Ovary (tissue), 9 donors: Measurements from ENCODE around the gene HSFX2. TPM values are rescaled to one million over a fixed set of nuclear protein-coding genes. Genes with fewer than 3 reads are reported as not detected.
"Not testable (repeated sequence)": the region's sequence is repeated elsewhere in the genome, so short reads cannot be mapped to it uniquely, and the experiment has no call there.

Experiments used
- DNase-seq, 5 donors: peaks; one replicate each; pipeline ENCODE4 v3.0.0-alpha.2; 2019 to 2020
- H3K27ac ChIP-seq, 2 donors: fragments of 200-600 bp; one replicate each; pipeline versions ENCODE4 v1.5.1 to v1.8.0; 2019 to 2022
- H3K27me3 ChIP-seq: fragments of 200-600 bp; one replicate; pipeline ENCODE4 v1.8.0; 2022
- H3K36me3 ChIP-seq: fragments of 200-600 bp; sonication (generic); one replicate; pipeline ENCODE4 v1.5.1; 2019
- H3K4me1 ChIP-seq: one replicate; pipeline ENCODE4 v1.8.1; 2013; ENCODE audit warnings: mild to moderate bottlenecking, moderate library complexity; ENCODE audit not compliant: insufficient read depth
- H3K4me3 ChIP-seq: fragments of 200-600 bp; sonication (generic); one replicate; pipeline ENCODE4 v1.5.1; 2017
- H3K9me3 ChIP-seq, 2 donors: fragments of 200-600 bp in 1 of 2; sonication (generic) in 1 of 2; one replicate each; pipeline versions ENCODE4 v1.5.1 to v1.8.1; 2013 to 2019; ENCODE audit warnings: mild to moderate bottlenecking in 1 of 2, moderate library complexity in 1 of 2
- CTCF ChIP-seq, 3 donors: fragments of 450-650 bp in 2 of 3; fragments of 200-600 bp in 1 of 3; IDR thresholded peaks; one replicate each; pipeline versions ENCODE4 v1.5.1 to v1.8.0; 2016 to 2022; ENCODE audit warnings: antibody characterized with exemption in 3 of 3, mild to moderate bottlenecking in 1 of 3
- EP300 ChIP-seq: sonication (generic); formaldehyde crosslinking; IDR thresholded peaks from one replicate; pipeline ENCODE4 v1.6.1; 2017; ENCODE audit warnings: antibody characterized with exemption
- POLR2A ChIP-seq: fragments of 450-650 bp; IDR thresholded peaks from one replicate; pipeline ENCODE4 v1.6.1; 2017; ENCODE audit warnings: antibody characterized with exemption, mild to moderate bottlenecking, moderate library complexity
- WGBS, 3 donors: extraction: QIAGEN DNeasy Blood & Tissue Kit in 1 of 3; methylation state at CpG; one replicate each; pipeline versions ENCODE4 v1.1.5 to v1.1.7; 2013 to 2017; 5-methylcytosine and 5-hydroxymethylcytosine counted together
- intact Hi-C, 4 donors: fragments of 100-400 bp; cut with DNase I; formaldehyde crosslinking; loops; one replicate each; pipeline versions ENCODE4 v1.11.0 to v1.15.1; 2022 to 2023
- polyA plus RNA-seq, 2 donors: library from polyadenylated mRNA; stranded (reverse); fragments of 200-250 nt in 1 of 2; fragments of 350-450 nt in 1 of 2; fragmentation: Illumina TruSeq in 1 of 2; extraction: RNeasy Lipid Tissue Mini Kit (QIAGEN cat#74804) in 1 of 2; gene quantifications; one replicate each; pipeline ENCODE4 v1.2.3, GENCODE V29; 2013 to 2014
- total RNA-seq, 7 donors: library from RNA; depleted of rRNA in 2 of 7; stranded (reverse); fragments of >200 nt in 2 of 7; fragmentation: NEBNext Ultra II Directional in 3 of 7; extraction: Animal tissue kit (Norgen Biotek cat#: 25700) in 3 of 7; gene quantifications; one replicate each; pipeline versions ENCODE4 v1.1.0 to v1.2.4, GENCODE V29; 2016 to 2023
- donor health status: DM: no; HTN: no; CAD: no; lungs with moderate emphysema.
- donor health status: DM: no; HTN: no; CAD: no.
- donor health status: Bipolar disorder and iron deficiency.
- donor health status: DM: yes; HTN: yes; CAD: no.
- donor health status: DM: no; HTN: no; CAD: no.
- donor health status: DM: yes; HTN: yes; CAD: no.

HSFX2 gene
- total and polyA plus RNA-seq, 9 donors, result 0.22 to 1.9 (median 0.70) TPM; not detected in 4

- no peaks in the 10 kb centered on the region for H3K4me1 ChIP-seq
- no peak overlapping the region for H3K4me3 ChIP-seq
- TF ChIP-seq CTCF (IDR thresholded peaks at IDR 0.05) (no peak), EP300 (no peak), POLR2A (no peak)
- H3K27ac ChIP-seq, result no peak overlapping the region
- H3K36me3 ChIP-seq, result no peaks in the 10 kb centered on the region
- WGBS, 3 donors, result 35 to 47% (median 36%) methylated on average over 2 of the region's 2 CpGs
- H3K27me3 ChIP-seq, result no peaks in the 10 kb centered on the region
- no peak for DNase-seq
- H3K9me3 ChIP-seq, result no peaks in the 10 kb centered on the region
- intact Hi-C loops, result no loop called here
These were observed 25.3 kb downstream of the HSFX2 start for GRCh38 chrX:149569770-149570169.

DNA sequence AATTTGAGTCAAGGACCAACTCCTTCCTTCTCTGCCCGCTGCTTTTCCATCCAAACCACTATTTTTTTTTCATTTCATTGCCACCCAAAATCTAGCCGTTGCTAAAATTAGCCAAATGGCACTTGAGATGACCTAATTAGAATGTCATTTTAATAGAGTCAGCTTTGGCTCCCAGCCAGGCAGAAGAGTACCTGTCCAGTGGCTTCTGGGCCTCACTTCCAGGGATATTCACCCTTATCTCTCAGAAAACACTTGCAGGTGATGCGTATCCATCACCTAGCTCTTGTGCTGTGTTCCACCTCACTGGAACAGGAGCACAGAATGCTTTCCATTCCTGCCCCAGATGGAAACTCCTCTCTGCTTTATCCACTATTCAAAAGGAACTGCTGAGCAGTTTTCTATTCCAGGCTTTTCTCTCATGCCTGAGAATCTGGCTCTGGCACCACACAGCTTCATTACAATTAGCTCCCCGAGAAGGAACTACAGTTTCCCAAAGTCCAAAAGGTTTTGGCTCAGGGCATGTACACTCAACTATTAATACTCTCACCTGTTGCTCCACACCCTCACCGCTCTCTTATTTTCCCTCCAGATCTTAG lies 26.3 kb downstream of the HSFX2 start:
- Histone ChIP-seq H3K4me1 (no peaks in the 10 kb centered on the region), H3K9me3 (no peaks in the 10 kb centered on the region), H3K4me3 (no peak overlapping the region), H3K27me3 (no peaks in the 10 kb centered on the region), H3K27ac (no peak overlapping the region), H3K36me3 (no peaks in the 10 kb centered on the region)
- 65 to 70% (median 70%) methylated on average over 5 of the region's 5 CpGs for WGBS, 3 donors
- DNase-seq, result no peak
- intact Hi-C loops, result no loop called here
- no peak for TF ChIP-seq EP300
- TF ChIP-seq CTCF (IDR thresholded peaks at IDR 0.05), result no peak
- TF ChIP-seq POLR2A, result no peak

DNA sequence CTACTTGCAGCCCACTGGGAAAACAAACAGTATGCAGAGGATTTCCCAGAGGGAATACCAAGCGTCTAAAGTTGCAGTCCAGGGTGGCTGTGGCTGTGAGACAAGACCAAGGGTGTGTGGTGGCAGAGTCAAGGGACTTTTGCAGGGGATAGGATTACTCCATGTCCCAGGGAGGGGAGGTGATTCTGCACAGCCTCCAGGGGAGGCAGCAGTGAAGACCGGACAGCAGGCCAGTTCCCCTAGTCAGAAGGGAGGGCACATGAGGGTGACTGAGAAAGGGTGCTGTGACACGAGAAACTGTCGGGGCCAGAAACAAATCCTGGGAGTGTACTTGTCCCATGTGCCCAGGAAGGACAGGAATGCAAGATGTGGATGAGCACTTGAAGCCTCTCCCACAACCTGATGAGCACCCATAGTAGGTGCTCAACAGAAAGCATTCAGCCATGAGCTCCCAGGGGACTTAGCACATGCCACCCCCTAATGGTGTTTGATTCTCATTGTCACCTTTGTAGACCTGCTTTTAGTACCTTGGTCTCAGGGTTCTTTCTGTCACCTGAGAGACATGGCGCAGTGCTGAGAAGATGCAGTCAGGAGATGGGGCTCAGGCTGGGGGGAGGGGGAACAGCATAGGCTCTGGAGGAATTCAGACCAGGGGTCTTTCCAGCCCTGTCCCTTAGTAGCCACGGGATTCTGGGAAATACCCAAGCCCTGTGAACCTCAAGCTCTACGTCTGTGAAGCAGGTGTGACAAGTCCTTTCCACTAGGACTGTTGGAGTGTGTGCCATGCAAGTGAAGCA lies 27.3 kb downstream of the HSFX2 start:
- Histone ChIP-seq H3K27ac (no peak overlapping the region), H3K4me1 (no peaks in the 10 kb centered on the region), H3K9me3 (no peaks in the 10 kb centered on the region), H3K4me3 (no peak overlapping the region), H3K36me3 (no peaks in the 10 kb centered on the region), H3K27me3 (no peaks in the 10 kb centered on the region)
- DNase-seq, result no peak
- intact Hi-C loops, result no loop called here
- no peak for TF ChIP-seq CTCF (IDR thresholded peaks at IDR 0.05)
- TF ChIP-seq POLR2A, result no peak
- TF ChIP-seq EP300, result no peak
- WGBS, 3 donors, result 72 to 77% (median 73%) methylated on average over 7 of the region's 7 CpGs

DNA sequence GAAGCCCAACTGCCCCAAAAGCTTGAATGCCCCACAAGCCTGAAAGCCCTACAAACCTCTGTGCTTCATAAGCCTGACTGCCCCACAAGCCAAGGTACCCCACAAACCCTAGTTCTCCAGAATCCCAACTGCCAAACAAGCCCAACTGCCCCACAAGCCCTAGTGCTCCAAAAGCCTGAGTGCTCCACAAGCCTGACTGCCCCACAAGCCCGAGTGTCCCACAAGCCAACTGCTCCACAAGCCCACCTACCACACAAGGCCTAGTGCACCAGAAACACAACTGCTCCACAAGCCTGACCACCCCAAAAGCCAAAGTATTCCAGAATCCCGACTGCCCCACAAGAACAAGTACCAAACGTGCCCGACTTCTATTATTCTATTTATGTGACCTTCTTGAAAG lies 31.8 kb downstream of the HSFX2 start:
- DNase-seq, result no peak
- Histone ChIP-seq H3K4me3 (no peak overlapping the region), H3K27me3 (no peaks in the 10 kb centered on the region), H3K4me1 (no peaks in the 10 kb centered on the region), H3K9me3 (no peaks in the 10 kb centered on the region), H3K36me3 (no peaks in the 10 kb centered on the region), H3K27ac (no peak overlapping the region)
- 81 to 87% (median 83%) methylated on average over 4 of the region's 4 CpGs for WGBS, 3 donors
- intact Hi-C loops, result no loop called here
- TF ChIP-seq CTCF (IDR thresholded peaks at IDR 0.05) (no peak), EP300 (no peak), POLR2A (no peak)

GRCh38 chrX:149555251-149555650 lies 39.9 kb downstream of the HSFX2 start:
- H3K4me3 ChIP-seq, H3K27ac ChIP-seq, H3K4me1 ChIP-seq, H3K27me3 ChIP-seq, intact Hi-C loops, H3K9me3 ChIP-seq, H3K36me3 ChIP-seq, DNase-seq: not testable (repeated sequence)
- no CpG with 5 or more reads among the region's 4 CpGs for WGBS, 3 donors

GRCh38 chrX:149551939-149552248 lies 43.2 kb downstream of the HSFX2 start:
- intact Hi-C loops, H3K36me3 ChIP-seq, H3K4me3 ChIP-seq, H3K9me3 ChIP-seq, H3K27ac ChIP-seq, H3K27me3 ChIP-seq, H3K4me1 ChIP-seq, DNase-seq: not testable (repeated sequence)
- WGBS, 3 donors, result 83 to 100% methylated on average over 2 of the region's 6 CpGs; no CpG with 5 or more reads in 1 of the 3 donors

- no CpG with 5 or more reads among the region's 4 CpGs for WGBS, 3 donors
- not testable (repeated sequence) for H3K36me3 ChIP-seq
These were observed 43.7 kb downstream of the HSFX2 start for GRCh38 chrX:149551245-149551938.

More at GRCh38 chrX:149551245-149551938, 43.7 kb downstream of the HSFX2 start:
- H3K27ac ChIP-seq, H3K27me3 ChIP-seq, H3K9me3 ChIP-seq, intact Hi-C loops, H3K4me1 ChIP-seq, DNase-seq, H3K4me3 ChIP-seq: not testable (repeated sequence)
